ENCODE results near the gene FRMD5. TPM values are rescaled to one million over a fixed set of nuclear protein-coding genes. Genes with fewer than 3 reads are reported as not detected.

Gene FRMD5
- total RNA-seq, 4 donors from 2014 or later: 0.24 to 0.94 (median 0.67) TPM; not detected in 1

GRCh38 chr15:44144992-44145391, 50.1 kb downstream of the FRMD5 start:
- no peaks in the 10 kb centered on the region for H3K4me1 ChIP-seq
- intact Hi-C loops (cut with DNase I): no loop called here
- no peak overlapping the region for H3K4me3 ChIP-seq (replicated peaks in 1 of 3)
- no peaks in the 10 kb centered on the region for H3K36me3 ChIP-seq
- H3K9me3 ChIP-seq: no peaks in the 10 kb centered on the region
- no peaks in the 10 kb centered on the region for H3K27me3 ChIP-seq
- no peak for DNase-seq
- no peak overlapping the region for H3K27ac ChIP-seq
- TF ChIP-seq POLR2A (IDR thresholded peaks at IDR 0.05) (no peak), CTCF (IDR thresholded peaks at IDR 0.05) (no peak)

- Histone ChIP-seq H3K9me3 (no peaks in the 10 kb centered on the region), H3K4me3 (replicated peaks in 1 of 3) (no peak overlapping the region), H3K27ac (no peak overlapping the region), H3K36me3 (no peaks in the 10 kb centered on the region), H3K4me1 (no peaks in the 10 kb centered on the region), H3K27me3 (no peaks in the 10 kb centered on the region)
- WGBS, 2 donors: 78 to 90% methylated on average over 1 of the region's 1 CpG
- intact Hi-C loops (cut with DNase I): no loop called here
- TF ChIP-seq POLR2A (IDR thresholded peaks at IDR 0.05) (no peak), CTCF (IDR thresholded peaks at IDR 0.05) (no peak)
- DNase-seq: no peak
Measured at GRCh38 chr15:44144184-44144583, 50.9 kb downstream of the FRMD5 start.

GRCh38 chr15:44137750-44138149, 57.3 kb downstream of the FRMD5 start:
- intact Hi-C loops (cut with DNase I): no loop called here
- H3K4me3 ChIP-seq (replicated peaks in 1 of 3): no peak overlapping the region
- H3K27ac ChIP-seq: no peak overlapping the region
- H3K9me3 ChIP-seq: no peaks in the 10 kb centered on the region
- no peak for TF ChIP-seq CTCF (IDR thresholded peaks at IDR 0.05)
- TF ChIP-seq POLR2A (IDR thresholded peaks at IDR 0.05): no peak
- H3K27me3 ChIP-seq: no peaks in the 10 kb centered on the region
- no peaks in the 10 kb centered on the region for H3K4me1 ChIP-seq
- DNase-seq: no peak
- H3K36me3 ChIP-seq: no peaks in the 10 kb centered on the region
- WGBS, 2 donors: 80 to 86% methylated on average over 1 of the region's 1 CpG

- 65 to 83% methylated on average over 3 of the region's 3 CpGs for WGBS, 2 donors
- Histone ChIP-seq H3K4me1 (no peaks in the 10 kb centered on the region), H3K36me3 (no peaks in the 10 kb centered on the region), H3K27ac (no peak overlapping the region), H3K4me3 (replicated peaks in 1 of 3) (no peak overlapping the region), H3K27me3 (no peaks in the 10 kb centered on the region), H3K9me3 (no peaks in the 10 kb centered on the region)
- TF ChIP-seq POLR2A (IDR thresholded peaks at IDR 0.05) (no peak), CTCF (IDR thresholded peaks at IDR 0.05) (no peak)
- intact Hi-C loops (cut with DNase I): no loop called here
- no peak for DNase-seq
Measured at GRCh38 chr15:44136991-44137477, 58.0 kb downstream of the FRMD5 start.

- DNase-seq: no peak
Measured at GRCh38 chr15:44132057-44132456, 63.0 kb downstream of the FRMD5 start.

More at GRCh38 chr15:44132057-44132456, 63.0 kb downstream of the FRMD5 start:
- Histone ChIP-seq H3K27me3 (no peaks in the 10 kb centered on the region), H3K4me3 (replicated peaks in 1 of 3) (no peak overlapping the region), H3K27ac (no peak overlapping the region), H3K4me1 (no peaks in the 10 kb centered on the region), H3K36me3 (no peaks in the 10 kb centered on the region), H3K9me3 (no peaks in the 10 kb centered on the region)
- intact Hi-C loops (cut with DNase I): no loop called here
- TF ChIP-seq POLR2A (IDR thresholded peaks at IDR 0.05): no peak
- no peak for TF ChIP-seq CTCF (IDR thresholded peaks at IDR 0.05)
- WGBS, 2 donors: 93% methylated on average over 10 of the region's 10 CpGs
